Kidney (tissue), 14 donors: ENCODE measurements around the gene DNM2. TPM values are rescaled to one million over a fixed set of nuclear protein-coding genes. Genes with fewer than 3 reads are reported as not detected.

Source experiments
- DNase-seq, 5 donors: peaks; one replicate each; pipeline ENCODE4 v3.0.0-alpha.2; 2013 to 2020
- FAIRE-seq: peaks from 2 replicates; lab custom pipeline; 2012; peaks lifted over from hg19 to GRCh38; lab: Jason Lieb, UNC
- H3K27ac ChIP-seq, 2 donors: one replicate each; pipeline ENCODE4 v1.7.0; 2013; ENCODE audit warnings: low read depth in 2 of 2, low read length in 2 of 2, inconsistent platforms in 1 of 2
- H3K27me3 ChIP-seq: one replicate; pipeline ENCODE4 v1.7.1; 2013; ENCODE audit warnings: low read length, inconsistent platforms; ENCODE audit not compliant: control insufficient read depth, insufficient read depth
- H3K36me3 ChIP-seq, 3 donors: one replicate each; pipeline versions ENCODE4 v1.7.0 to v1.7.1; 2013; ENCODE audit warnings: low read length in 3 of 3, control low read depth in 1 of 3, inconsistent platforms in 1 of 3; ENCODE audit not compliant: insufficient read depth in 3 of 3, control insufficient read depth in 2 of 3
- H3K4me1 ChIP-seq, 3 donors: one replicate each; pipeline versions ENCODE4 v1.7.0 to v1.7.1; 2013; ENCODE audit warnings: low read length in 3 of 3, inconsistent platforms in 1 of 3, low read depth in 1 of 3; ENCODE audit not compliant: control insufficient read depth in 2 of 3, insufficient read depth in 2 of 3
- H3K4me3 ChIP-seq, 3 donors: one replicate each; pipeline versions ENCODE4 v1.7.0 to v1.8.1; 2013; ENCODE audit warnings: low read length in 3 of 3, control low read depth in 1 of 3, inconsistent platforms in 1 of 3
- H3K9ac ChIP-seq, 3 donors: one replicate each; pipeline versions ENCODE4 v1.7.0 to v1.7.1; 2013; ENCODE audit warnings: low read length in 3 of 3, control low read depth in 1 of 3, inconsistent platforms in 1 of 3
- H3K9me3 ChIP-seq, 3 donors: one replicate each; pipeline versions ENCODE4 v1.7.0 to v1.7.1; 2013; ENCODE audit warnings: low read length in 3 of 3, control low read depth in 1 of 3, inconsistent platforms in 1 of 3; ENCODE audit not compliant: control insufficient read depth in 2 of 3, insufficient read depth in 1 of 3
- intact Hi-C: fragments of 100-400 bp; cut with DNase I; formaldehyde crosslinking; loops from one replicate; pipeline ENCODE4 v1.11.1; 2022
- polyA plus RNA-seq: library from polyadenylated mRNA; stranded (reverse); fragments of 350-450 nt; fragmentation: Illumina TruSeq; extraction: RNeasy Lipid Tissue Mini Kit (QIAGEN cat#74804); gene quantifications from one replicate; pipeline ENCODE4 v1.2.3, GENCODE V29; 2014; ENCODE audit warnings: low read depth, low replicate concordance; ENCODE audit not compliant: insufficient read depth
- total RNA-seq: library from RNA; stranded (reverse); fragmentation: NEBNext Ultra II Directional; extraction: Animal tissue kit (Norgen Biotek cat#: 25700); gene quantifications from one replicate; pipeline ENCODE4 v1.2.1, GENCODE V29; 2021
- TF ChIP-seq, protein P1 (sequence below): IDR thresholded peaks from 3 replicates; pipeline ENCODE4 v1.5.1; 2012; ENCODE audit warnings: mild to moderate bottlenecking, moderate library complexity, borderline replicate concordance; ENCODE audit not compliant: insufficient read depth; ENCODE audit errors: extremely low read depth
- donor health status: control.
- donor health status: control.
- donor health status: control.
- donor health status: control.
- donor health status: control.
- donor health status: DM: yes; HTN: yes; CAD: no.
- donor health status: Normal renal cell carcinoma (clear cell type).

The DNM2 gene
- total and polyA plus RNA-seq, 2 donors from 2014 or later = 79.0 to 226 TPM

DNA sequence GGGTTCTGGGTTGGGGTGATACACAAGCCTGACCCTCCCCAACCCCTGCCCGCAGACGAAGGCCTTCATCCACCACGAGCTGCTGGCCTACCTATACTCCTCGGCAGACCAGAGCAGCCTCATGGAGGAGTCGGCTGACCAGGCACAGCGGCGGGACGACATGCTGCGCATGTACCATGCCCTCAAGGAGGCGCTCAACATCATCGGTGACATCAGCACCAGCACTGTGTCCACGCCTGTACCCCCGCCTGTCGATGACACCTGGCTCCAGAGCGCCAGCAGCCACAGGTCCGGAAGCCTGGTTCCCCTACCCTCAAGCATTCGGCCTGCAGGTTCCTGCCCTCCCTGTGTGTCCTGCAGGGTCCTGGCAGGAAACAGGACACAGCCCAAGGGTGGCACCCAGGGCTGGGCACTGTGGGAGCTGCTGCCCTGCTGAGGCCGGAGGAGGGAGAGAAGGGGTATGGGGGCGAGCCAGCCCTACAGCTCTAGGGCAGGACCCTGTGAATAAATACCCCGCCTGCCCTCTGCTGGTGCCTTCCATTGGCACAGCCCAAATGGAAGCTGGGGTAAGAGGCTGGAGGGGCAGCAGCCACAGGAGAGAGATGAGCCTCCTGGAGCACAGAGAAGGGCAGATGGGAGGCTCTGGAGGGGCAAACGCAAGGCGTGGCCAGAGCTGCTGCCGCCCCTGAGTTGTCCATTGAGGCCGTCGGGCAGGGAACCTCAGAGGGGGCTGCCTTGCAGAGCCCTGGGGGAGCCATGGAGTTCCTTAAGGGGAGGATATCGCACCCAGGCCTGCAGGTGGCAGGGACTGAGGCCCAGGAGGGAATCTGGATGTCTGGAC lies 111.3 kb downstream of the DNM2 start:
- H3K36me3 ChIP-seq = peaks cover 0 to 51% (median 21%) of the 10 kb centered on the region in 3 donors

DNA sequence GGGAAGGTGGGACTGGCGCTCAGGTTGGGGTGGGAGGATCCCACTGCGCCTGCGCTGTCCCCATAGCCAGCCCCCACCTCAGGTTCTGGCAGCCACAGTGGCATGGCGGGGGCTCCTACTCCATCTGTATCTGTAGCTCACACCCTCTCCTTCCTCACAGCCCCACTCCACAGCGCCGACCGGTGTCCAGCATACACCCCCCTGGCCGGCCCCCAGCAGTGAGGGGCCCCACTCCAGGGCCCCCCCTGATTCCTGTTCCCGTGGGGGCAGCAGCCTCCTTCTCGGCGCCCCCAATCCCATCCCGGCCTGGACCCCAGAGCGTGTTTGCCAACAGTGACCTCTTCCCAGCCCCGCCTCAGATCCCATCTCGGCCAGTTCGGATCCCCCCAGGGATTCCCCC lies 112.1 kb downstream of the DNM2 start:
- DNase-seq (peak in 1 of 5 donors; percentile 79), FAIRE-seq (no peak)
- no peak overlapping the region for H3K9ac ChIP-seq
- no peaks in the 10 kb centered on the region for H3K9me3 ChIP-seq
- H3K27ac ChIP-seq = no peak overlapping the region
- intact Hi-C loops = no loop called here
- no peaks in the 10 kb centered on the region for H3K27me3 ChIP-seq
- H3K4me1 ChIP-seq = peaks cover 0 to under 1% (median 0%) of the 10 kb centered on the region in 3 donors
- H3K4me3 ChIP-seq = no peak overlapping the region
- TF ChIP-seq, protein P1, sequence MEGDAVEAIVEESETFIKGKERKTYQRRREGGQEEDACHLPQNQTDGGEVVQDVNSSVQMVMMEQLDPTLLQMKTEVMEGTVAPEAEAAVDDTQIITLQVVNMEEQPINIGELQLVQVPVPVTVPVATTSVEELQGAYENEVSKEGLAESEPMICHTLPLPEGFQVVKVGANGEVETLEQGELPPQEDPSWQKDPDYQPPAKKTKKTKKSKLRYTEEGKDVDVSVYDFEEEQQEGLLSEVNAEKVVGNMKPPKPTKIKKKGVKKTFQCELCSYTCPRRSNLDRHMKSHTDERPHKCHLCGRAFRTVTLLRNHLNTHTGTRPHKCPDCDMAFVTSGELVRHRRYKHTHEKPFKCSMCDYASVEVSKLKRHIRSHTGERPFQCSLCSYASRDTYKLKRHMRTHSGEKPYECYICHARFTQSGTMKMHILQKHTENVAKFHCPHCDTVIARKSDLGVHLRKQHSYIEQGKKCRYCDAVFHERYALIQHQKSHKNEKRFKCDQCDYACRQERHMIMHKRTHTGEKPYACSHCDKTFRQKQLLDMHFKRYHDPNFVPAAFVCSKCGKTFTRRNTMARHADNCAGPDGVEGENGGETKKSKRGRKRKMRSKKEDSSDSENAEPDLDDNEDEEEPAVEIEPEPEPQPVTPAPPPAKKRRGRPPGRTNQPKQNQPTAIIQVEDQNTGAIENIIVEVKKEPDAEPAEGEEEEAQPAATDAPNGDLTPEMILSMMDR = no peak
- H3K36me3 ChIP-seq = peaks cover 0 to 43% (median 19%) of the 10 kb centered on the region in 3 donors

More for the DNA sequence above, 111.3 kb downstream of the DNM2 start:
- H3K27ac ChIP-seq = no peak overlapping the region
- DNase-seq = peak in 1 of 5 donors; percentile 72
- H3K4me1 ChIP-seq = no peaks in the 10 kb centered on the region
- intact Hi-C loops = no loop called here
- H3K9ac ChIP-seq = no peak overlapping the region
- H3K27me3 ChIP-seq = no peaks in the 10 kb centered on the region
- TF ChIP-seq, protein P1 = no peak
- no peak for FAIRE-seq
- H3K9me3 ChIP-seq = no peaks in the 10 kb centered on the region
- no peak overlapping the region for H3K4me3 ChIP-seq

DNA sequence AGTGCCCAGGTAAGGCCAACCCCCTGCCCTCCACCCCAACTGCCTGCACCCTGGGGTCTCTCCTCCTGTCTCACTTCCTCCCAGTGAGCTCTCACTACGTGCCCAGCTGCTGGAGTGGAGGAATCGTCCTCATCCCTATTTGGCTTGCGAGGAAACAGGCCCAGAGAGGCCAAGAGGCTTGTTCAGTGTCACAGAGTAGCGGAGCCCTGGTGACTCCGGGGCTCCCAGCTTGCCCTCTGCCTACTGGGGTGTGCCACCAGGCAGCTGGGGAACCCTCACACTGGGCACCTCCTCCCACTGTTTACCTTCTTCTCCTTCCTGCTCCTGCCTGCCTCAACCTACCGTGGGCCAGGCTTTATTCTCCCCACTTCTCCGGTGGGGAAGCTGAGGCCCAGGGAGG lies 112.5 kb downstream of the DNM2 start:
- no peak overlapping the region for H3K9ac ChIP-seq
- FAIRE-seq (no peak), DNase-seq (no peak)
- H3K27me3 ChIP-seq = no peaks in the 10 kb centered on the region
- H3K27ac ChIP-seq = no peak overlapping the region
- no peak overlapping the region for H3K4me3 ChIP-seq
- intact Hi-C loops = no loop called here
- H3K4me1 ChIP-seq = peaks cover 0 to 2% (median 0%) of the 10 kb centered on the region in 3 donors
- H3K36me3 ChIP-seq = peaks cover 0 to 41% (median 18%) of the 10 kb centered on the region in 3 donors
- TF ChIP-seq, protein P1 = no peak
- H3K9me3 ChIP-seq = no peaks in the 10 kb centered on the region
